ENCODE measurements around the gene DUSP2.

Gene DUSP2

GRCh38 chr2:96145036-96145847 is at the start of gene DUSP2:
Gene DUSP2 (minus strand): TSS chr2:96145440. CDS start chr2:96145354, 86 bp downstream.
- DNase-seq (ENCODE audit: low read depth in 2 of 3, low spot score in 1 of 3) = peak; percentile 87 to 91 (median 90)

GRCh38 chr2:96191937-96192670 is 46.9 kb upstream of the DUSP2 start:
- DNase-seq (ENCODE audit: low read depth in 2 of 3, low spot score in 1 of 3) = no peak

- no peak for DNase-seq (ENCODE audit: low read depth in 2 of 3, low spot score in 1 of 3)
Observed at GRCh38 chr2:96188821-96189526, 43.7 kb upstream of the DUSP2 start.

GRCh38 chr2:96186562-96186961 is 41.3 kb upstream of the DUSP2 start:
- no peak for DNase-seq (ENCODE audit: low read depth in 2 of 3, low spot score in 1 of 3)

GRCh38 chr2:96185516-96185915 is 40.3 kb upstream of the DUSP2 start:
- no peak for DNase-seq (ENCODE audit: low read depth in 2 of 3, low spot score in 1 of 3)

GRCh38 chr2:96184989-96185388 is 39.7 kb upstream of the DUSP2 start:
- no peak for DNase-seq (ENCODE audit: low read depth in 2 of 3, low spot score in 1 of 3)

GRCh38 chr2:96184188-96184587 is 38.9 kb upstream of the DUSP2 start:
- no peak for DNase-seq (ENCODE audit: low read depth in 2 of 3, low spot score in 1 of 3)

- DNase-seq (ENCODE audit: low read depth in 2 of 3, low spot score in 1 of 3) = no peak
Observed at GRCh38 chr2:96181529-96181928, 36.3 kb upstream of the DUSP2 start.

- DNase-seq (ENCODE audit: low read depth in 2 of 3, low spot score in 1 of 3) = no peak
Observed at GRCh38 chr2:96180521-96180920, 35.3 kb upstream of the DUSP2 start.

- no peak for DNase-seq (ENCODE audit: low read depth in 2 of 3, low spot score in 1 of 3)
Observed at GRCh38 chr2:96180002-96180401, 34.8 kb upstream of the DUSP2 start.

GRCh38 chr2:96176661-96177060 is 31.4 kb upstream of the DUSP2 start:
- DNase-seq (ENCODE audit: low read depth in 2 of 3, low spot score in 1 of 3) = no peak

- no peak for DNase-seq (ENCODE audit: low read depth in 2 of 3, low spot score in 1 of 3)
Observed at GRCh38 chr2:96175951-96176350, 30.7 kb upstream of the DUSP2 start.

- peak; percentile 71 to 84 (median 76) for DNase-seq (ENCODE audit: low read depth in 2 of 3, low spot score in 1 of 3)
Observed at GRCh38 chr2:96174251-96175144, 29.3 kb upstream of the DUSP2 start.

GRCh38 chr2:96171831-96172230 is 26.6 kb upstream of the DUSP2 start:
- DNase-seq (ENCODE audit: low read depth in 2 of 3, low spot score in 1 of 3) = no peak

GRCh38 chr2:96170626-96171025 is 25.4 kb upstream of the DUSP2 start:
- DNase-seq (ENCODE audit: low read depth in 2 of 3, low spot score in 1 of 3) = no peak

GRCh38 chr2:96169868-96170507 is 24.7 kb upstream of the DUSP2 start:
- DNase-seq (ENCODE audit: low read depth in 2 of 3, low spot score in 1 of 3) = no peak

- no peak for DNase-seq (ENCODE audit: low read depth in 2 of 3, low spot score in 1 of 3)
Observed at GRCh38 chr2:96167407-96168013, 22.3 kb upstream of the DUSP2 start.

- DNase-seq (ENCODE audit: low read depth in 2 of 3, low spot score in 1 of 3) = no peak
Observed at GRCh38 chr2:96164459-96165184, 19.4 kb upstream of the DUSP2 start.

- peak in 1 of 3 donors; percentile 78 for DNase-seq (ENCODE audit: low read depth in 2 of 3, low spot score in 1 of 3)
Observed at GRCh38 chr2:96163768-96164429, 18.7 kb upstream of the DUSP2 start.
